GM18526 (cell line): ENCODE measurements around the gene CFAP119.

Experiments used
- POLR2A ChIP-seq: IDR thresholded peaks from 3 replicates; pipeline ENCODE4 v1.6.1; 2011; ENCODE audit not compliant: insufficient read length; ENCODE audit errors: extremely low read depth

CFAP119 gene

DNA sequence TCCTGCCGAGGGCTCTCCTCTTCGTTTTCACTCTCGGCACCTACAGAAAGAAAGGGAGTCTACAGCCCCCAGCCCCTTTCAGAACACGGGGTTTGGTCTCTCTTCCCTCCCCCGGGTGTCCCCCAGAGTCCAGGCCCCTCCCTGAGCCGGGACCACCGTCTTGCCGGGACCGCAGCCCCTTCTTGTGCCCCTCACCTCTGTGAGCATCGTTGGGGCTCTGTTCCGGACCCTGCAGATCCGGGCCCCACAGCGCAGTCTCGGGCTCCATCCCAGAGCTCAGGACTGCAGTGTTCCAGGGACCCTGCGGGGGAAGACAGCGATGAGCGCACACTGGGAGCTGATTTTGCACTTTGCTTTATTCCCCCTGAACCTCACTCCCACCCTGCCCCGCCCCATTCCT, 22.4 kb upstream of the CFAP119 start:
- TF ChIP-seq POLR2A = no peak

DNA sequence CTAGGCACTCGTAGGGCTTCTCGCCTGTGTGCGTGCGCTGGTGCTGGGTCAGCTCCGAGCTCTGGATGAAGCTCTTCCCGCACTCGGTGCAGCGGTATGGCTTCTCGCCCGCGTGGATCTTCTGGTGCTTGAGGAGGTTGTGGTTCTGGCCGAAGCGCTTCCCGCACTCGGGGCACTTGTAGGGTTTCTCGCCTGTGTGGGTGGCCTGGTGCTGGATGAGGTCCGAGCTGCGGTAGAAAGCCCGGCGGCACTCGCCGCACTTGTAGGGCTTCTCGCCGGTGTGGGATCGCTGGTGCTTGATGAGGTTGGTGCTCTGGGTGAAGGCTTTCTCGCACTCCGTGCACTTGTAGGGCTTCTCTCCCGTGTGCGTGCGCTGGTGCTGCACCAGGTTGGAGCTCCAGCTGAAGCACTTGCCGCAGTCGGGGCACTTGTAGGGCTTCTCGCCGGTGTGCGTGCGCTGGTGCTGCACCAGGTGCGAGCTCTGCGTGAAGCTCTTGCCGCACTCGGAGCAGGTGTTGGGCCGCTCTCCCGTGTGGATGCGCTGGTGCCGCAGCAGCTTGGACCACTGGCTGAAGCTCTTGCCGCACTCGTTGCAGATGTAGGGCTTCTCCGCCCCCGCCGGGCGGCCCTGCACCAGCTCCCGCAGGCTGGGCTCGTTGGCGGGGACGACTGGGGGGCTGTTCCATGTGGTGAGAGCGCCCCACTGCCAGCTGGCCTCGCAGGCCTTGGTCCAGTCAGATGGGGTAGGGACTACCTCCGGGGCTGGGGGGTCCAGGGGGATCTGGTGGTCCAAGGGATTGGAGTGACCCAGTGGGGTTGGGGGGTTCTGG, 21.6 kb upstream of the CFAP119 start:
- no peak for TF ChIP-seq POLR2A

DNA sequence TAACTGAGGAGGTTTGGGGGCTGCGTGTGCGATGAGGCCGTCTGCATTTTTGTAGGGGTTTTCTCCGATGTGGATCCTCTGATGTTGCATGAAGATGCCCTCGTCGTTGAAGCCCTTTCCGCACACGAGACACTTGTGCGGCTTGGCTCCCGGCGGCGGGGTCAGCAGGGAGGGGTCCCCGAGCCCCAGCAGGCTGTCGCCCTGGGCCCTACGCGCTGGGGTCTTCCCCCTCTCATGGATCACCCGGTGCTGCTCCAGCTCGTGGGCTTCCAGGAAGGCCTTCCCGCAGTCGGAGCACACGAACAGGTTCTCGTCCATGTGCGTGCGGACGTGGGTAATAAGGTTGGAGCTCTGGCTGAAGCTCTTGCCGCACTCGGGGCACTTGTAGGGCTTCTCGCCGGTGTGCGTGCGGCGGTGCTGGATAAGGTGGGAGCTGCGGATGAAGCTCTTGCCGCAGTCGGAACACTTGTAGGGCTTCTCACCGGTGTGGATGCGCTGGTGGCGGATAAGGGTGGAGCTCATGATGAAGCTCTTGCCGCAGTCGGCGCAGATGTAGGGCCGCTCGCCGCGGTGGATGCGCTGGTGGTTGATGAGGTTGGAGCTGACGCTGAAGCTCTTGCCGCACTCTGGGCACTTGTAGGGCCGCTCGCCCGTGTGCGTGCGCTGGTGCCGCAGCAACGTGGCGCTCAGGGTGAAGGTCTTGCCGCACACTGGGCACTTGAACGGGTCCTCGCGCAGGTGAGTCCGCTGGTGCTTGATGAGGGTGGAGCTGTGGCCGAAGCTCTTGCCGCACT, 20.8 kb upstream of the CFAP119 start:
- TF ChIP-seq POLR2A = no peak

DNA sequence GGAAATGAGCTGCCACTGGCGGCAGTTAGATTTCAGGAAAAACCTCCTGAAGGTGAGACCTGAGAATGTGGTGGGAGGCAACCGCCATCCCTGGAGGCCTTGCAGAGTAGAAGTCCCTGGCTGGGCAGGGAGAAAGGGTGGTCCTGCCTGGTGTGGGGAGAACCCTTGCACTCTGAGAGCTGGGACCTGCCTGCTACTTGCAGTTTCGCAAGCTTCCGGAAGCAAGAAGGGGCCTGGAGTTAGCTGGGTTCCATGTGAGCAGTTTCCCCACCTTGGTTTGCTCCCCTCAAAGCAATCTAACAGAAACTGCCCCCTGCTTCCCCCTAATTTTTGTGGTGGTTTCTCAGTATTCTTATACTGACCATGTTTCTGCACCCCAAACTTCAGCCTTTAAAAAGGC, 18.7 kb upstream of the CFAP119 start:
- no peak for TF ChIP-seq POLR2A

DNA sequence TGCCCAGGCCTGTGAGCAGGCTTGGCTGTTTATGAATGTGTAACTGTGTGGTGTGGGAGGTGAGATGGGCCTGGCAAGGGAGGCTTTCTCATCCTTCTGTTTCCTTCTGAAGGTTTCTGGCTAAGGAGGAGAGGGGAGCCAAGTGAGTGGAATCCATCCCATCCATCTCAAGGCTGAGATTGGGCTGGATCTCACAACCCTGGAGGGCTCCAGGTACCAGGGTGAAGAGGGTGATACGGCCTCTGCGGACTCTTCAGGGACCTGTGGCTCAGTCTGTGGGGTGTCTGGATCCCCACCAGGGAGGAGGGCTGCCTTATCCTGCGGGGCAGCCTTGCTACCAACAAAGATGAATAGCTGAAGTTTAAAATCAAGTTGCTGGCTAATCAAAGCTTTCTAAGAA, 18.2 kb upstream of the CFAP119 start:
- no peak for TF ChIP-seq POLR2A

DNA sequence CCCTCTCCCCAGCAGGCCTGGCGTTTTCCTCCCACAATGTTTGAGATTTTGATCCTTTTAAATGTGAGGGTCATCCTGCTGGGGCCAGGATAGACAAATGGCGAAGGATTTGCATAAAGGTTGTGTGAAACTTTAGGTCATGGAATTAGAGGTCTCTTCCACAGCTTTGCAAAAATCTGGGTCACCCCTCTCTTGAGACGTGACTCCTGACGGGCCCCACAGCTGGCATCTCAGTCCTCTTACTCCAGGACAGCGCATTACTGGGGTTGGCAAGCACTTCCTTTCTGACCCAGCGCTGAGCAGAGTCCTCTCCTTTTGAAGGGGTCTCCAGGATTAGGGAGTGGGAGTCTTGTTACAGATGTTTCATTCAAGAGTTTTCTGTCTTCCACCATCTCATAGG, 17.7 kb upstream of the CFAP119 start:
- TF ChIP-seq POLR2A = no peak

DNA sequence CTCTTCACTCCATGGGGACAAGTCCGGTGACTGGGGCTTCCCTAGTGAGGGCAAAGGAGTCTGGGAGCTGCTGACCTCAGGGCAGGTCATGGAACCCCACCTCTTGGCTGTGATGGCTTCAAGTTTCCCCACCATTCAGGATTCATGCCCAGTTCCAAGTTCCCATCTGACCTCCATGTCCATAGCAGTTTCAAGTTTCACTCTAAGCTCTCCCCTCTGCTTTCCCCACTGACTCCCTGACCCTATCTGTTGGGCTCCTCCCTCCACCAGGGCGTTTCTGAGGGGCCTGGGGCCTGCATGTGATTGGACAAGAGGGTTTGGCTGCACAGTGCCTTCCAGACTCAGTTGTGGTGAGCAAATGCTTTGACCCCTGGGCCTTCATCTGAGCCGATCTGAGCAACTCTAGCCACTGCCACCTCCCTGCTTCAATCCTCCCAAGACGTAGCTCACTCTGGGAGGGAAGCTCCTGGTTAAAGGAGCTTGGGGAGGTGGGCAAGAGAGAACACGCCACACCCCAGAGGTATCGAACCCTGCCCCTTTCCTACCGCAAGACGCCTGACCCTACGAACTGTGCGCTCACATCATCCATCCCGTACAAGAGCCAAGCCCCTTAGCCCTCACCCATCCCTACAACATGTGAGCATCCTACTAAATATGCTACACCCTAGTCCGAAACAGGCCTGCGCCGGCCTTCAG, 16.8 kb upstream of the CFAP119 start:
- no peak for TF ChIP-seq POLR2A

DNA sequence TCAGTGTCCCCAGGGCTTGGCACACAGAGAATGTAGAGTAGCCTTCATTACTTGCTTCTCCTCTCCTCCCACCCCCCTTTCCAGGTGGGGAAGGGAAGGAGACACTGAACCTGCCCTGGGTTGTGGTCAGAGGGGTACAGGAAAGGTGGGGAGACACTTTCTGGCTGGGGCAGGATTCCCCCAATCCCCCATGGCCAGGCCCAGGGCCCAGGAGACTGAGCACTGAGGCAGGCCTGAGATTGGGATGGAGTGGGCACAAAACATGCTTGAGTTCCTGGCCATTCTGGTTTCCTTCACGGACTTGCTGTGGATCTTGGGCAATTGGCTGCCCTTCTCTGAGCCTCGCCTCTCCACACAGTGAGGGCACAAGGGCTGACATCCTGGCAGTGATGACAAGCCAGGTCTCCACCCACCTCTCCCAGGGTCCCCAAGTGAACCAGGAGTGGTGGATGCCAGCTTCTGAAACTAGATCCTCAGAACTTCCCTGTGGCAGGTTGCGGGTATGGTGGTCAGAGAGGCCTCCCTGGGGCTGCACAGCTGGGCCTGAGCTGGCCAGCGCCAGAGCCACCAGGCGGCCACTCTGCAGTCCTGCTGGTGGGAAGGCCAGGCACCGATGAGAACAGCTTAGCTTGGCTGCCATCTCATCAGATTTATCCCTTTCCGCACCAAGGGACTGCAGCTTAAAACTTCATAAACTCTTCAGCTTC, 15.9 kb upstream of the CFAP119 start:
- no peak for TF ChIP-seq POLR2A

DNA sequence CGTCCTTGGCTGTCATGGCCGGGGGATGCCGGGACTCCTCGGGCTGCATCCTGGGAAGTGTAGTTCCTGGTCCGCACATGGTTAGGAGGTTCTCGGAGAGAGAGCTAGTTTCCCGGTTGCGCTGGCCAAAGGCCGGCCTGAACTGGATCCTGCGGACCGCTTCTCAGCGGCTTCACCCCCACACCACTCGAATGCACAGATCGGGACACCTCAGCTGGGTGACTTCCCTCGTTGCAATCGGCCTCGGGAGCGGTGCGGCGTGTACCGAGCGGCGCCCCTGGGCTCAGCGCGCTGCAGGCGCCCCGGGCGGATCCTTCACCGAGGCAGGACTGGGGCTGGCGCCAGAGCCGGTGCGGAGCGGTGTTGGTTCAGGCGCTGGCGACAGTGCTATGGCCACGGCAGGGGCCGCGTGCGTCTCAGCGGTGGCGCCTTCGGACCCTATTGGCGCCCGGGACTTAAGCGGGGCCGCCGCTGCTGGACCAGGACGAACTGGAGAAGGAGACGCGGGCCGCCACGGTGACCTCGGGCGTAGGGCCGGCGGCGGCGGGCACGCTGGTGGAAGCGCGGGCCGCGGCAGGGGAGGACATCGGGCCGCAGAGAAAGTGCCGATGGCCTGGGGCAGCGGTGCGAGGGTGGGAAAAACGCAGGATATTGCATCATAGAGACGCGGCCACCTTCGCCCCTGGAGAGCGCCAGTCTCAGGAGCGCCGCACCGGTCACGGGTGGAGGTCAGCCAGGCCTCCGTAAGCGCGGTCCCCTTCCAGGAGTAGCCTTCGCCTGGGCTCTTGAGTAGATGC, 13.7 kb upstream of the CFAP119 start:
- peak; percentile 29 for TF ChIP-seq POLR2A

DNA sequence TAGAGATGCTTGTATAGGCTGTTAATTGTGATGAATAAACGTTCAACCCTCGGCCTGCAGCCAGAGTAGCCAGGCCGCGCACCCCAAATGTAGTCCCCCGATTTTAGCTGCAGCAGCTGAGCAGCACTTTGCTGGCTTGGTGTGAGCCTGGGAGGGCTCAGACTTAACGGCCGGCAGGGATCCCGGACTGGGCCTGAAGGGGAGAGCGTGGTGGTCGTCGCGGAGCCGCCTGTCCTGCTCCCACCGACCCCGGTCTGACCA, 13.2 kb upstream of the CFAP119 start:
- no peak for TF ChIP-seq POLR2A

DNA sequence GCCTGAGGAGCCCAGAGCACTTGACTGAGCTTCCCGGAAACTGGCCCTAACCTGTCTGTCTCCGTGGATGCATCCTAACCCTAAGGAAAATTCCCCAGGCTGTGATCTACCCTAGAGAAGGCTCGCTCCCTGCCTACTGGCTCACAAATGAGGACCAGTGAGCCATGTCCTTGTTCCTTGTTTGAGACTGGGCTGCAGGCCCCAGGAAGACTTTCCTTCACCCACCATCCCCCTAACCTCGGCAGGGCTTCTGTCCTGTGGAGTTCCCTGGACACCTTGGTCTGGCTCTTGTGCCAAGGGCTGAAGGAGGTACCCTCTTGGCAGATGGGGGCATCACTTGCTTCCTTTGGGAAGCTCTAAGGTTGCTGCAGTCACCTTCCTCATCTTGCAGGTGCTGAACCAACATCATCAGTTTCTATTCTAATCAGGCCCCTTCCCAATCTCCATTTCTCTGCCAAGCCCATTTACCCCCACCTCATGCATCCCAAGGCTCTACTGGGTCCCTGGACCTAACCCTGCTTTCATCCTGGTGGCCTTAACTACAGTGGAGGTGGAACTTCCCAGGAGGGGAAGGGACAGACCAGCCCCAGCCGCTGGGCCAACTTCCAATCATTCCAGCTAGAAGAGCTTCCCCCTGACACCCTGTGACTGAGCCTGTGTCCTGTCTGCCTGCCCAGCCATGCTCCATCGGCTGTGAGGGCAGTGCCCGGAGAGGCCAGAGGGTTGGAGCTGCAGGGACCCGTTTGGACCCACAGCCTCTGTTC, 12.7 kb upstream of the CFAP119 start:
- no peak for TF ChIP-seq POLR2A

DNA sequence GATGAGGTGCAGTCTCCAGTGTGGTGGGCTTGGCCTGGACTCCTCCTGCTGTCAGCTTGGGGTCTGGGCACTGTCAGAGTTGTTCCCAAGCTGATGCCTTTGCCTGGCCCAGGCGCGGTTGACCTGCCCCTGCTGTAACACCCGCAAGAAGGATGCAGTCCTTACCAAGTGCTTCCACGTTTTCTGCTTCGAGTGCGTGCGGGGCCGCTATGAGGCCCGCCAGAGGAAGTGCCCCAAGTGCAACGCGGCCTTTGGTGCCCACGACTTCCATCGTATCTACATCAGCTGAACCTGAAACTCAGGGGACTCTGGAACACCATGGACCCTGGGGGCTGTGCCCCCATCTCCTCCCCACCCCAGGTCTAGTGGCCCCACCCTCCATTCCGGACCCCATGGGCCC, 12.0 kb upstream of the CFAP119 start:
- no peak for TF ChIP-seq POLR2A

DNA sequence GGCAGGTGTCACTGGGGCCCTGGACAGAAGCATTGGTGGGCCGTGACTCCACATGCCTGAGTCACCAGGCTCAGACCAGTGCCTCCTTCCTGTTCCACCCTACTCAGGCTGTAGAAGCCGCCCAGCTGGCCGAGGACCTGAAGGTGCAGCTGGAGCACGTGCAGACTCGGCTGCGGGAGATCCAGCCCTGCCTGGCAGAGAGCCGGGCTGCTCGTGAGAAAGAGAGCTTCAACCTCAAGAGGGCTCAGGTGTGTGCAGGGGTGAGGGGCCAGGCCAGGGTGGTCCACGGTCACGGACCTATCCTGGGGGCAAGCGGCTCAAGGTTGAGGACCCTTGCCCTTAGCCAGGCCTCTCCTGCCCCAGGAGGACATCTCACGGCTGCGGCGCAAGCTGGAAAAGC, 9.9 kb upstream of the CFAP119 start:
- TF ChIP-seq POLR2A = no peak
